Activated effector memory CD4-positive, alpha-beta T cell treated with anti-CD3 and anti-CD28 coated beads, Interleukin-2, amount 50 U/mL, for 16 hours (primary cell): ENCODE data around the gene KRTAP9-4.
"Not testable (repeated sequence)": the region's sequence is repeated elsewhere in the genome, so short reads cannot be mapped to it uniquely, and the experiment has no call there.

Experiments
- DNase-seq: peaks from one replicate; pipeline ENCODE4 v3.0.0-alpha.2; 2020

KRTAP9-4 gene

GRCh38 chr17:41249637-41250240 is at the start of gene KRTAP9-4:
KRTAP9-4 (plus strand) TSS chr17:41249687; CDS start chr17:41249721, 34 bp downstream.
- DNase-seq, result not testable (repeated sequence)

- no peak for DNase-seq
Measured at GRCh38 chr17:41211845-41212466, 37.5 kb upstream of the KRTAP9-4 start.

GRCh38 chr17:41212524-41213169 is 36.8 kb upstream of the KRTAP9-4 start:
- no peak for DNase-seq

- DNase-seq, result no peak
Measured at GRCh38 chr17:41215681-41216080, 33.8 kb upstream of the KRTAP9-4 start.

- DNase-seq, result no peak
Measured at GRCh38 chr17:41223821-41224220, 25.7 kb upstream of the KRTAP9-4 start.

GRCh38 chr17:41226051-41226450 is 23.4 kb upstream of the KRTAP9-4 start:
- DNase-seq, result no peak

- DNase-seq, result not testable (repeated sequence)
Measured at GRCh38 chr17:41226598-41227095, 22.8 kb upstream of the KRTAP9-4 start, which contains the start of gene KRTAP9-2. KRTAP9-2 (plus strand) TSS chr17:41226648; CDS start chr17:41226655, 7 bp downstream.

- no peak for DNase-seq
Measured at GRCh38 chr17:41230094-41230493, 19.4 kb upstream of the KRTAP9-4 start.

- no peak for DNase-seq
Measured at GRCh38 chr17:41231731-41232130, 17.8 kb upstream of the KRTAP9-4 start.

- DNase-seq, result not testable (repeated sequence)
Measured at GRCh38 chr17:41232399-41233105, 16.9 kb upstream of the KRTAP9-4 start, which contains the start of gene KRTAP9-3. KRTAP9-3 (plus strand) TSS chr17:41232449; CDS start chr17:41232502, 53 bp downstream.

- not testable (repeated sequence) for DNase-seq
Measured at GRCh38 chr17:41237116-41237515, 12.4 kb upstream of the KRTAP9-4 start.

GRCh38 chr17:41237949-41238437 is 11.5 kb upstream of the KRTAP9-4 start, which contains the start of gene KRTAP9-8:
KRTAP9-8 (plus strand) TSS chr17:41237999; CDS start chr17:41238052, 53 bp downstream.
- not testable (repeated sequence) for DNase-seq

GRCh38 chr17:41246995-41247787 is 2.3 kb upstream of the KRTAP9-4 start:
- not testable (repeated sequence) for DNase-seq

GRCh38 chr17:41251261-41251660 is 1.8 kb downstream of the KRTAP9-4 start:
- DNase-seq, result no peak

GRCh38 chr17:41254861-41255260 is 5.4 kb downstream of the KRTAP9-4 start:
- DNase-seq, result no peak

- DNase-seq, result not testable (repeated sequence)
Measured at GRCh38 chr17:41255381-41256290, 6.1 kb downstream of the KRTAP9-4 start, which contains the start of gene KRTAP9-9. KRTAP9-9 (plus strand) TSS chr17:41255384.

GRCh38 chr17:41256291-41256685 is 6.8 kb downstream of the KRTAP9-4 start:
- DNase-seq, result no peak

GRCh38 chr17:41258406-41258805 is 8.9 kb downstream of the KRTAP9-4 start:
- DNase-seq, result no peak

GRCh38 chr17:41263212-41263611 is 13.7 kb downstream of the KRTAP9-4 start:
- DNase-seq, result no peak

- no peak for DNase-seq
Measured at GRCh38 chr17:41264599-41264998, 15.1 kb downstream of the KRTAP9-4 start.

GRCh38 chr17:41265078-41265477 is 15.6 kb downstream of the KRTAP9-4 start, which contains the start of gene KRTAP9-6:
KRTAP9-6 (plus strand) TSS chr17:41265378; CDS start chr17:41265378, 0 bp downstream.
- no peak for DNase-seq
